ENCODE measurements around the gene EPYC. TPM values are rescaled to one million over a fixed set of nuclear protein-coding genes. Genes with fewer than 3 reads are reported as not detected.

The EPYC gene
- total RNA-seq, 1 donor from 2014 or later: not detected

GRCh38 chr12:90965204-90965603 is 39.6 kb downstream of the EPYC start:
- ATAC-seq (ENCODE audit: poor library complexity): no peak
- DNase-seq: no peak
- intact Hi-C loops (cut with DNase I): no loop called here

- DNase-seq: no peak
- intact Hi-C loops (cut with DNase I): no loop called here
Observed at GRCh38 chr12:90964616-90965015, 40.2 kb downstream of the EPYC start.

GRCh38 chr12:90963946-90964345 is 40.8 kb downstream of the EPYC start:
- ATAC-seq (ENCODE audit: poor library complexity) (peak; percentile 55), DNase-seq (no peak)
- intact Hi-C loops (cut with DNase I): no loop called here

More at GRCh38 chr12:90964616-90965015, 40.2 kb downstream of the EPYC start:
- no peak for ATAC-seq (ENCODE audit: poor library complexity)

- intact Hi-C loops (cut with DNase I): no loop called here
- ATAC-seq (ENCODE audit: poor library complexity): no peak
- DNase-seq: no peak
Observed at GRCh38 chr12:90961154-90961553, 43.6 kb downstream of the EPYC start.

- DNase-seq: no peak
- intact Hi-C loops (cut with DNase I): no loop called here
- peak; percentile 85 for ATAC-seq (ENCODE audit: poor library complexity)
Observed at GRCh38 chr12:90959538-90960139, 45.1 kb downstream of the EPYC start.

- intact Hi-C loops (cut with DNase I): no loop called here
- DNase-seq (no peak), ATAC-seq (ENCODE audit: poor library complexity) (peak; percentile 60)
Observed at GRCh38 chr12:90959032-90959431, 45.7 kb downstream of the EPYC start.

GRCh38 chr12:90958347-90958746 is 46.4 kb downstream of the EPYC start:
- DNase-seq: no peak
- ATAC-seq (ENCODE audit: poor library complexity): no peak
- intact Hi-C loops (cut with DNase I): no loop called here

- intact Hi-C loops (cut with DNase I): no loop called here
- no peak for ATAC-seq (ENCODE audit: poor library complexity)
- no peak for DNase-seq
Observed at GRCh38 chr12:90954921-90955320, 49.9 kb downstream of the EPYC start, which contains the start of gene CCER1. Gene CCER1, minus strand, starts transcription at chr12:90955176. Its CDS starts 434 bp downstream, at chr12:90954742.

GRCh38 chr12:90954428-90954827 is 50.3 kb downstream of the EPYC start:
- DNase-seq (no peak), ATAC-seq (ENCODE audit: poor library complexity) (no peak)
- intact Hi-C loops (cut with DNase I): no loop called here

GRCh38 chr12:90953956-90954421 is 50.8 kb downstream of the EPYC start:
- DNase-seq (peak; percentile 37), ATAC-seq (ENCODE audit: poor library complexity) (no peak)
- intact Hi-C loops (cut with DNase I): no loop called here

GRCh38 chr12:90951432-90952105 is 53.2 kb downstream of the EPYC start:
- DNase-seq: no peak
- intact Hi-C loops (cut with DNase I): no loop called here

GRCh38 chr12:90947869-90948268 is 56.9 kb downstream of the EPYC start:
- intact Hi-C loops (cut with DNase I): no loop called here
- DNase-seq (no peak), ATAC-seq (ENCODE audit: poor library complexity) (no peak)

More at GRCh38 chr12:90951432-90952105, 53.2 kb downstream of the EPYC start:
- no peak for ATAC-seq (ENCODE audit: poor library complexity)

GRCh38 chr12:90945070-90945649 is 59.6 kb downstream of the EPYC start:
- intact Hi-C loops (cut with DNase I): no loop called here
- ATAC-seq (ENCODE audit: poor library complexity) (peak; percentile 53), DNase-seq (no peak)

GRCh38 chr12:90943255-90943654 is 61.5 kb downstream of the EPYC start:
- DNase-seq (no peak), ATAC-seq (ENCODE audit: poor library complexity) (no peak)
- intact Hi-C loops (cut with DNase I): no loop called here

- intact Hi-C loops (cut with DNase I): no loop called here
- ATAC-seq (ENCODE audit: poor library complexity) (peak; percentile 46), DNase-seq (no peak)
Observed at GRCh38 chr12:90940872-90941499, 63.8 kb downstream of the EPYC start.

- ATAC-seq (ENCODE audit: poor library complexity): no peak
Observed at GRCh38 chr12:90939382-90939781, 65.4 kb downstream of the EPYC start.

GRCh38 chr12:90938451-90938850 is 66.3 kb downstream of the EPYC start:
- DNase-seq (no peak), ATAC-seq (ENCODE audit: poor library complexity) (no peak)
- intact Hi-C loops (cut with DNase I): no loop called here

More at GRCh38 chr12:90939382-90939781, 65.4 kb downstream of the EPYC start:
- DNase-seq: no peak
- intact Hi-C loops (cut with DNase I): no loop called here

- ATAC-seq (ENCODE audit: poor library complexity) (no peak), DNase-seq (no peak)
- intact Hi-C loops (cut with DNase I): no loop called here
Observed at GRCh38 chr12:90937651-90938050, 67.1 kb downstream of the EPYC start.

GRCh38 chr12:90936230-90937005 is 68.4 kb downstream of the EPYC start:
- no peak for DNase-seq
- intact Hi-C loops (cut with DNase I): no loop called here
- no peak for ATAC-seq (ENCODE audit: poor library complexity)

Measured in Right ventricle myocardium superior (tissue), 1 donor.